ENCODE measurements around the gene C4orf50. TPM values are rescaled to one million over a fixed set of nuclear protein-coding genes. Genes with fewer than 3 reads are reported as not detected.

C4orf50 gene
- total RNA-seq, 1 experiment from 2014 or later: 0.07 TPM

DNA sequence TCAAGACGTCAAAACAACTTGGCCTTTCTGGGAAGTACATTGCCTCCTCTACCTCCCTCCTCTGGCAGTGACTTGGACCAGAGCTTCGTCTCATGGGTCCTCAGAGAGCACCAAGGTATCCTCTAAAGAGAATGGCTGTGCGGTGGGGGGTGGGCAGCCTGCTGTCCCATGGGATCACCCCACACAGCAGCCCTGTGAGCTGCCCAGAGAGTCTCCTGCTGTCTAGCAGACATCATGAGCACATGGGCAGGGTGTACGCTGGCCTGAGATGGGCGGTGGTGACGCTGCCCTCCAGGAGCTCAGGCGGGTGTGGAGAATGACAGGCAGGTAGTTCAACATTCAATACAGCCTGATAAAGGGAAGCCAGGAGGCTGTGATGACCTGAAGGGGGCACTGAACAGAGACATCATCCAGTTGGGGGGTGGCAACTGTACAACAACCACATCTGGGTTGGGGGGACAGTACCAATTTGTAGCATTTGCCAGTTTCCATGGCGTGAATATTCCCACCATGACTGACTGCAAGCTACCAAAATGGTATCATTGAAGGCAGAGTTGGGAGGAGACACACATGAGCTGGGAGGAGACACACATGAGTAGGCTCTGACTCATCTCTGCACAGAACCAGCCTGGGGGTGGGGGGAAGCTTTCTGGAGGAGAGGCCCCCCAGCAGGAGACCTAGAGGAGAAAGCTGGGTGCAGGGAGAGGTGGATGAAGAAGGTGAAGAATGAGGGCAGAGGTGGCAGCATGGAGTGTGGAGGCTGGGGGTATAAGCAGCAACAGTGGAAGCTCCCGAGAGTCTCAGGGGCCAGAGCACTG is 35.9 kb downstream of the C4orf50 start:
- in situ Hi-C loops (cut with HindIII; ENCODE audit: low pct_unique_long_range_greater_than_20kb, low sequenced_read_pairs): no loop called here
- no peak for DNase-seq (ENCODE audit: low read depth)

DNA sequence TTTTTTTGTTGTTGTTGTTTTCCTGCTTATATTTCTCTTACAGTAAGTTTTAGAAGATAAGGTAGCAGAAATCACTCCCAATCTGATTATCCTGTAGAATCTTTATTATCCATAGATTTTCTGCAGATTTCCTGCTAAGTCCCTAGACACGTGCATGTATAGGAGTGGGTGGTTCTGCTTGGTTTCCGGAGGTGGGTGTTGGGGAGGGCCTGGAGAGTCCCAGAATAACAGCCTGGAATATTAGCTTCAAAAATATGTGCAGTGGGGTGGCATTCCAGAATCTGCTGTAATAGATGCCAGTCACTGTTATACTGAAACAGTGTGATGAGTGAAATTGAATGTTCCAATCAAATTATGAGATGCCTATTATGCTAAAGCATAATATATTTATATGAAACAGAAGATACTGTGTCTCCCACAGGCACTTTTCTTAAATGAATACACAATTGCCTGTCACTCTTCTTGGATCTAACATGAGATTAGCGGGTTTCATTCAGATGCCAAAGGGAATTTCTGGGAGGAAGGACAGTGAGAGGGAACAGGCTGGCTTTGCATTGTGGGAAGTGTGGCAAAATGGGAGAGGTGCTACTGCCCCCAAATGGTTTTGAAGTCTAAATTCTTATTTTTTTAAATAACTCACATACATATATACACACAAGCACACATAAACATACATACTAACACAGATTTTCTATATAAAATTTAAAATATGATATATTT is 37.6 kb downstream of the C4orf50 start:
- in situ Hi-C loops (cut with HindIII; ENCODE audit: low pct_unique_long_range_greater_than_20kb, low sequenced_read_pairs): no loop called here
- no peak for DNase-seq (ENCODE audit: low read depth)

DNA sequence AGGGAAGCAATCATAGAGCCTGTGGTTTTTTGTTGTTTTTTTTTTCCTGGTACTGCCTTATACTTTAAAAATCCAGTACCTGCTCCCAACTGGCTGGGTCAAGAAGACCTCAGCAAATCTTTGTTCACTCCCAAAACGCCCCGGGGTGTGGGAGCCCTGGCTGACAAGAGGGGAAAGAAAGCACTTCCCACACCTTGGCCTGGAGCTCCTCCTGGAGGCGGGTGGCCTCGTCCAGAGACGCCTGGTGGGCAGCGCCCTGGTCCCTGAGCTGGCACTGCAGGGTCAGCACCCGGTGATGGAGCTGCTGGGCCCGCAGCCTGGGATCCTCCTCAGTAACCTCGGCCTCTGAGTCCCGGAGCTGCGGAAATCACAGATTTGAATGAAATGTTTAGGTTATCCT is 38.2 kb downstream of the C4orf50 start:
- in situ Hi-C loops (cut with HindIII; ENCODE audit: low pct_unique_long_range_greater_than_20kb, low sequenced_read_pairs): no loop called here
- no peak for DNase-seq (ENCODE audit: low read depth)

DNA sequence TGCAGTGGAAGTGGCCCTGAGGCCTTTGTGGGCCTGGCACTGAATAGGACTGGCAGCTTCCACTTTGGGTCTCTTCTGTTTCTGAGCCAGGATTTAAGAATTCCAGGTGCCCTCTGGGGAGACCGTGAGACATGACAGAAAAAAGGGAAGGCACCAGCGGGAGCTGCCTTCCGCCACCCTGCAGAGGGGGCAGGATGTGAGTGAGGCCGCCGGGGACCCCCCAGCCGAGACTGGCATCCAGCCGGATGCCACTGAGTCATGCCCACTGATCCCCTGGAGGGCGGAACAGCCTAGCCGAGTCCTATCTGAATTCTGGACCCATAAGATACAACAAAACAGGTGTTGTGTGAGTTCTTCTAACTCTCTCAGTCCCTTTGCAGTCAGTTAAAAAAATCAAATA is 41.3 kb downstream of the C4orf50 start:
- no peak for DNase-seq (ENCODE audit: low read depth)
- in situ Hi-C loops (cut with HindIII; ENCODE audit: low pct_unique_long_range_greater_than_20kb, low sequenced_read_pairs): no loop called here

DNA sequence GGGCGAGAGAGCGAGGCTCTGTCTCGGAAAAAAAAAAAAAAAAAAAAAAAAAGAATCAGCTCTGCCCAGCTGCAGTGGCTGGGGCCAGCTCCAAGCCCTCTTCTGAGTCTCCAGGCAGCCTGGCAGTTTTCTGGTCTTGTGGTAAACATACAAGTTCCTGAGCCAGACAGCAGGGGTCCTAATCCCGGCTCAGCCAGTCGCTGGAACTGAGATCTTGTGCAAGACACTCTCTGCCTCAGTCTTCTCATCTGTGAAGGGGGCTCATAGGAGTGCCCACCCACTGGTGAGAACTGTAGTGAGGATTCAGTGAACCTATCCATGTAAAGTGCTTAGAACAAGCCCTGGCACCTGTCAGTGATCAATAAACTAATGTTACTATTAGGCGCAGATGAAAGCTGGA is 41.8 kb downstream of the C4orf50 start:
- in situ Hi-C loops (cut with HindIII; ENCODE audit: low pct_unique_long_range_greater_than_20kb, low sequenced_read_pairs): no loop called here
- DNase-seq (ENCODE audit: low read depth): no peak

DNA sequence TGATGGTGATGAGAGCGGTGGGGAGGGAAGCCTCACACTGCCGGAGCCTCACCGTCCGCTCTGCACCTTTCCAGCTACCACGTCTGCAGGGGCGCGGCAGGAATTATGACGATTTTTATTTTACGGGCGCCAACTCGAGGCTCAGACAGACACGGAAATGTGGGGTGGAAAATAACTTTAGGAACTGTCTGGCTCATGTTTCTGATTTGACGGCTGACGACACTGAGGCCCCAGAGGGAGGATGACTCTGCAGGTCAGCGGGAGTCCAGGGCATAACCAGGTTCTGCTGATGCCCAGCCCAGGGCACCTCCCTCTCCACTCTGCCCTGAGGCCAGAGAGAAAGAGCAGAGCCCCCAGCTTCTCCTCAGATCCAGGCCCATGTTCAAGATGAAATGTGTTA is 43.9 kb downstream of the C4orf50 start:
- in situ Hi-C loops (cut with HindIII; ENCODE audit: low pct_unique_long_range_greater_than_20kb, low sequenced_read_pairs): no loop called here
- DNase-seq (ENCODE audit: low read depth): no peak

DNA sequence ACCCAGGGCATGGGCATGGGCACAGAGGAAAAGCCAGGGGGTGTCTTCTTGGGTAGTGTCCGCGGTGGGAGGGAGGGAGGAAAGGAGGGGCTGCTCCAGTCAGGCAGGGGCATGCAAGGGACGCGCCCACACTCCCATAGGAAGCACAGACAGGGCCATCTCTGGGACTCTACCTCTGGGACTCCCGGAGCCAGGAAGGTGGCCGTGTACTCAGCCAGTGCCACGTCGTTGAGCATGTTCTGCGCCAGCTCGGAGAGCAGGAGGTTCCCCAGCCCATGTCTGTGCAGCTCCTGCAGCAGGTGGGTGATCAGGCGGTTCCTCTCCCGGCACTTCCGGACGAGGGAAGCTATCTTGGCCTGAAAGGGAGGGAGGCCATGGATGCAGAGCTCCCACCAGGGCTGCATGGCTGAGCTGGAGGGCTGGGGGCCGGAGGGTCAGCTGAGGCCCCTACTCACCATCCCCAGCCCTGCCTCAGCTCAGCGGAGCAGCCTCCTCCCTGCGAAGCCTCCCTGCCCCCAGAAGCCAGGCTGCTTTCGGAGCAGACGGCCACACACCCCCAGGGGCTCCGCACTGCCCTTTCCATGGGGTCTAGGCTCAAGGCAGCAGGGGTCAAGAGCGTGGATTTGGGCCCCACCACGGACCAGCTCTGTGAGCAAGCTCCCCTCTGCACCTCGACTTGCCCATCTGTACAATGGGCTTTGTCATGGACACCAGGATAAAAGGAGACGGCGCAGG is 44.6 kb downstream of the C4orf50 start:
- DNase-seq (ENCODE audit: low read depth): no peak
- in situ Hi-C loops (cut with HindIII; ENCODE audit: low pct_unique_long_range_greater_than_20kb, low sequenced_read_pairs): no loop called here

DNA sequence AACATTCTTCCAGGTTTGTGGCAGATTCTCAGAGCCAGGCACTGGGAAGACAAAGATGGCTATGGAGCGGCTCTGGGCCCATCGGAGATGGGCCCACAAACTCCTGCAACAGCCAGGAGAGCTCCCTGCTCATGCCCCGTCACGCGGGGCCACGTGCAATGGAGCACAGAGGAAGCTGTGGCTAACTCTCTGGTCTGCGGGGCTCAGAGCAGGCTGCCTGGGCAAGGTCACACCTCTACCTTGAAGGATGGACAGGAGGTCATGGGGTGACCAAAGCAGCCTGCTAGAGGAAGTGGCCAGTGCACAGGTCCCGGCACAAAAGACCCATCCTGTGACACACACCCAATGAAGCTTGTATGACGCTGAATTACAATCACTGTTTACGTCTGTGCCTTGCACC is 45.2 kb downstream of the C4orf50 start:
- in situ Hi-C loops (cut with HindIII; ENCODE audit: low pct_unique_long_range_greater_than_20kb, low sequenced_read_pairs): no loop called here
- no peak for DNase-seq (ENCODE audit: low read depth)

DNA sequence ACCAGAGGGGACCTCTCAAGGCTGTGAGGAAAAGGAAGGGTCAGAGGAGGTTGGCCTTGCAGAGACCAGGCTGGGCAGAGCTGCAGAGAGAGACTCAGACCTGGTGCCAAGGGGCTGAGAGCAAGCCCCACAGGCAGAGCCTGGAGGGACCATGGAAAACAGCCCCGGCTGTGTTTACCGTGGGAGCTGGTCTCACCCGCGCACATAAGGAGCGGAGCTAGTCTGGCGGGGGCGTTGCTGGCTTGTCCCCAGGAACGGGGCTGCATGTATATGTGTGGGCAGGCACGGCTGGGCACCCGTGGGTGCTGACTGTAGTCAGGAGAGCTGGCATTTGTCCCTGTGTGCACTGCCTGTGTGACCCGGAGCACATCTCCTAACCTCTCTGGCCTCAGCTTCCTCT is 45.7 kb downstream of the C4orf50 start:
- DNase-seq (ENCODE audit: low read depth): no peak
- in situ Hi-C loops (cut with HindIII; ENCODE audit: low pct_unique_long_range_greater_than_20kb, low sequenced_read_pairs): no loop called here

DNA sequence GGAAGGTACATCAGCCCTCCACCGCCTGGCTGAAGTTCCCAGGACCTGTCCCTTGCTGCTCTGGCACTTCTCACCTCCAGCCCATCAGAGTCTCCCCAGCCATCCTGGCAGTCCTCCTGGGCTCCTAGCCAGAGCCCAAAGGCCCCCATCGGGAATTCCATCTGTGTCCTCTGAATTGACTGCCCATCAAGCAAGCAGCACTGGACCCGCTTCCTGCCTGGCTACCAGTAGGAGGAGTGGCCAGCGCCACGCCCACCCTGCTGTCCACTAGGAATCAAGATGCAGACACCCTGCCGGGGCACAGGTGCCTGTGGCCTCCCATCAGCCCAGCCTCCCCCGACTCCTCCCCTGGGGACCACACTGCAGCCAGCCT is 47.2 kb downstream of the C4orf50 start:
- in situ Hi-C loops (cut with HindIII; ENCODE audit: low pct_unique_long_range_greater_than_20kb, low sequenced_read_pairs): no loop called here

DNA sequence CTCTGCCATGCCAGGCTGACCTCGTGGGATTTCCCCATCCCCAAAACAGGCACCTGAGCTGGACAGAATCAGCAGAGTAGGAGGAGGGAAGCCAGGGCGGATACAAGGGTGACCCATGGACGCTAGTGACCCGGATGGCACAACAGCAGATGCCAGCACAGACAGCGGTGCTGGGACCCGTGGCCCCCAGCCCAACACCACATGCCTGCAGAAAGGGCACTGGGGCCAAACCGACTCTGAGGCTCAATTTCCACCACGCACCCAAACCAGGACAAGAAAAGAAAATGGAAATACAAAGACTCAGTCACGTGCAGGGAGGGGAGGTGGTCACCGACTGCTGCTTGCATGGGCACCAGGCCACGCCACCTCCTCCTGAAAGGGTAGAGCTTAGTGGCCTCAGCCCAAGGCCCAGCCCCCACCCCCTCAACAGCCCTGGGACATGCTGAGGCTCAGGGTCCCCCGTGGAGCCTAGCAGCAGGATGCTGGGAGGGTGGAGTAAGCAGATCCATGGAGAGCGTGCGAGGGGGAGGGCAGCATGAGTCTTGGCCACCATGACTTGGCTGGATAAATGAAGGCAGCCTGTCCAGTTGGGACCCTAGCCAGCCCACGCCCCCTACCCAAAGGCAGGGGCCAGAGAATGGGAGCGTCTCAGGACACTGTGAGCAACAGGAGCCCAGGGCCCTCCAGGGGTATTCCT is 47.7 kb downstream of the C4orf50 start:
- DNase-seq (ENCODE audit: low read depth): no peak
- in situ Hi-C loops (cut with HindIII; ENCODE audit: low pct_unique_long_range_greater_than_20kb, low sequenced_read_pairs): no loop called here

More for the DNA sequence above, 47.2 kb downstream of the C4orf50 start:
- no peak for DNase-seq (ENCODE audit: low read depth)

DNA sequence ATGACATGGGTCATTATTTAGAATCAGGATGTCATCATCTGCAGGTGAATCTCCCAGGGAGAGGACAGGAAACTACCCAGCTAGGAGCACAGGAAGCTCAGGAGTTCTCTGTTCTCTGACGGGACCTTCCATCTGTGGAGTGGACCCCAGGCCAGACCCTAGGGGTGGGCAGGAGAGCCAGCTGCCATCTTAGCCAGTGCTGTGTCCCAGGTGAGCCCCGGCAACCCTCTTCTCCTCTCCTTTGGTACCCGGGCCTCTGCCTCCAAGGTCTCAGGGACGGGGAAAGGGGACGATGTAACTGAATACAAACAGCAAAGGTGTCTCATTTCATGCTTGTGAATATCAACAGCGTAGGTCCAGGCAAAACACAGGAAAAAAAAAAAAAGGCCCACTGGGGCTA is 48.5 kb downstream of the C4orf50 start:
- no peak for DNase-seq (ENCODE audit: low read depth)
- in situ Hi-C loops (cut with HindIII; ENCODE audit: low pct_unique_long_range_greater_than_20kb, low sequenced_read_pairs): no loop called here

DNA sequence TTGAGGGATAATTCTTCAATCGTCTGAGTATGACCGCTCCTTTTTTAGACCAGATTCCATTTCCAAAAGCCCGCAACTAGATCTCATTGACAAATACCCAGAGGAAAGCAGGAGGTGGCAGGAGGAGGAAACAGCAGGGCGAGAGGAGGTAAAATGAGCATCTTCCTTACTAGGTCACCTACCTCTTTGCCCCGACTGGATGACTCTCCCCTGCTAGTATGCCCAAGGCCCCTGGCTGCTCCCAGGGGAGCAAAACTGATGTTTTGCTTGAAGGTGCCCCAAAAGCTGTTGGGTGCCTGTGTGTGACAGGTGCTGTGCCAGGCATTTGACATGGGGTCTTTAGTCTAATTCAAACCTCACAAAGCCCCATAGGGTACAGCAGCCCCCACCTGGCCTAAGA is 48.9 kb downstream of the C4orf50 start:
- in situ Hi-C loops (cut with HindIII; ENCODE audit: low pct_unique_long_range_greater_than_20kb, low sequenced_read_pairs): no loop called here
- DNase-seq (ENCODE audit: low read depth): no peak

DNA sequence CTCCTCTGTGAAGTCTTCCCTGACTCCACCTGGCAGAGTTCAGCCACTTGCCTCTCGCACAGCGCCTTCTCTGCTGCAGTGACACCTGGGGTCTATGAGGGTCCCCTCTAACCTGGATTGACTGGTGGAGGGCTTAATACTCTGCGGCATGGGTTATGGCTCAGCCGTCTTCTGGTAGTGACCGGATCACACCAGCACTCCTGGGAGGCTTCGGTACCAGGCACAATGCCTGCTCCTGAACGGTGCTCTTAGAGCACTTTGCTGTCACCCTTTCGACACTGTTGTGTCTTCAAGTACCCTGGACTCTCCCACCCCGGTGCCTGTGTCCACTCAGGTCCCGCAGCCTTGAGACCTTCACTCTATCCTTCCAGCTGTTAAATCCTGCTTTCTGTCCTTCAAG is 50.0 kb downstream of the C4orf50 start:
- no peak for DNase-seq (ENCODE audit: low read depth)
- in situ Hi-C loops (cut with HindIII; ENCODE audit: low pct_unique_long_range_greater_than_20kb, low sequenced_read_pairs): no loop called here

DNA sequence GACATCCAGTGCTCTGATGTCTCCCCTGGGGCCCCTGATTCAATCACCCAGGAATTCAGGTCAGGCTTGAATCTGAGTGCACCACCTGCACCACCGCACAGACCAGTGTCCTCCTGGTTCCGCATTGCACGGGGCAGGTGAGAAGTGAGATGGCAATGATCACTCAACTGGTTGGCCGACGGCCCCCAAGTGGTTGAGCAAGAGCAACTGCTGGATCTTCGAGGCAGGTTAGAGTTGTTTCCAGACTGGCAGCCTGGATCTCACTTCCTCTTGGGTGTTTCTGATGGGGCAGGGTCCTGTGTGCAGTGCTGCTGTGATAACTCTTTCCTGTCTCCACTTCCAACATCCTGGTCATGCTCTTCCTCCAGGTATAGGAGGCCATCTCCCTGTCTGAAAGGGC is 50.4 kb downstream of the C4orf50 start:
- DNase-seq (ENCODE audit: low read depth): no peak
- in situ Hi-C loops (cut with HindIII; ENCODE audit: low pct_unique_long_range_greater_than_20kb, low sequenced_read_pairs): no loop called here

DNA sequence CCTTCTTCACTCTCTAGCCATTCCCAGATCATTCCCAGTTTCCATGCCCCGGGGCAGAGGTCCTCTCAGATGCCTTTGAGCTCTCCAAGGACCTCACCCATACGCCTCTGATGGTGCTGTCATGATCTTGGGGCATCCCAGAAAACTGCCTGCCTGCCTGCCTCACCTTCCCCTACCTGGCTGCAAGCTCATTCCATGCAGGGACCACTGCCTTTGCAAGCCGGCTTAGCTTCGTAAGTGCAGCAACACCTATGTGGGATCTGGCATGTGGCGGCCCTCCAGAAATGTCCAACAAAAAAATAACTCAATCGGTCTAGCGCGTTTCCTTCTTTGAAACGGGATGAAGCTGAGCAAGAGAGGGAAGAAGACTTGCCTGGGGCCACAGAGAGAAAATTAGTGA is 53.0 kb downstream of the C4orf50 start:
- no peak for DNase-seq (ENCODE audit: low read depth)
- in situ Hi-C loops (cut with HindIII; ENCODE audit: low pct_unique_long_range_greater_than_20kb, low sequenced_read_pairs): no loop called here

DNA sequence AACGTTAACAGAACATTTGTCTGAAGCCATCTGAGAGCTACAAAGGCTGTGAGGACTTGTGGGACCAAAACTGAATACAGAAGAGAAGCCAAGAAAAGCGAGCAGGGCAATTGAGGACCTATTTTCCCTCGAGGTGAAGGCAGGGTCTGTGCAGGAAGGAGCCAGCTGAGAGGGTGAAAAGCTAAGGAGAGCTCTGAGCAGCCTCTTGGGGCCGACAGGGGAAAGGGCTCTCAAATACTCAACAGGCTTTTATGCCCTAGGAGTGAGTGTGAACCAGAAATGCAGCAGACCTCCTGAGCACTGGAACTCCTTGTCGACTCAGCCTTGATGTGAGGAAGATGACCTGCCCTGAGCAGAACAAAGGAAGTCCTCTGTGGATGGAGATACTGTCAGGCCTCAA is 54.2 kb downstream of the C4orf50 start:
- no peak for DNase-seq (ENCODE audit: low read depth)
- in situ Hi-C loops (cut with HindIII; ENCODE audit: low pct_unique_long_range_greater_than_20kb, low sequenced_read_pairs): no loop called here

DNA sequence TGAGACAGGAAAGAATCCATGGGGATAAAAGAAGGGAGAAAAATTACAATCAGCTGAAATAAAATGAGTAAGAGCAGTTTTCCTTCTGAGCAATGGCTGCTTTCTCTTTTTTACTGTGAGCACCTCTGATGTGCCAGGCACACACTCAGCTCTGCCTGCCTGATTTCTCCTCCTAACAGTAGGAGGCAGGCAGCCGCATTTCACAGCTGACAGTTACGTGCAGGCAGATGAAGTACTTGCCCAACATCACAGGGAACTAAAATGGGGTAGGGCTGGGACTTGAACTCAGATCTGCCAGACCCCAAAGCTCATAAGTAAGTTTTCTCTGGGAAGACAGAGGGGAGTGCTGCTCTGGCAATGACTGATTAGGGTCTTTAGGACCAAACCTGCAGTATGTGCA is 54.6 kb downstream of the C4orf50 start:
- DNase-seq (ENCODE audit: low read depth): no peak
- in situ Hi-C loops (cut with HindIII; ENCODE audit: low pct_unique_long_range_greater_than_20kb, low sequenced_read_pairs): no loop called here

DNA sequence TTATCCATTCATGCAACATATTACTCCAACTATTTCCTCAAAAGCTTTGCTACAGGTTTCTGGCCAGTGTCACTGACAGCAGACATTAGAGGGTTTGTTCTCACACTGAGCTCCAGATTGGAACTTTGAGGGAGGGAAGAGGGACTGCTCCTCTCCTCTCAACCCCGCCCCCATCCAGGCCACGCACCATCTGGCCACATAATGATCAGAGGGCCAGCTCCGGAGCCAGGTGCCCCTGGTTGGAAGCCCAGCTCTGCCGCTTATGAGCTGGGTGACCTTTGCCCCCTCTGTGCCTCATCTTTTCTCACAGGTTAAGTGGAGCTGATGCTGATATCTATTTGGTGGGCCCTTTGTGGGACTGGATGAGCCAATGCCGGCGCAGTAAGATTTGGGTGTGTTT is 55.8 kb downstream of the C4orf50 start:
- in situ Hi-C loops (cut with HindIII; ENCODE audit: low pct_unique_long_range_greater_than_20kb, low sequenced_read_pairs): no loop called here
- no peak for DNase-seq (ENCODE audit: low read depth)

Data from Caki2 (cell line).